Inflammatory macrophage treated with lipopolysaccharide for 4 hours (primary cell): ENCODE measurements around the gene ZNF469.
A peak's percentile ranks its signal among the peaks of the same experiment; 100 is the strongest.
"Not testable (repeated sequence)": the region's sequence is repeated elsewhere in the genome, so short reads cannot be mapped to it uniquely, and the experiment has no call there.

Experiments
- DNase-seq: peaks from one replicate; pipeline ENCODE4 v3.0.0-alpha.2; 2020

Gene ZNF469

DNA sequence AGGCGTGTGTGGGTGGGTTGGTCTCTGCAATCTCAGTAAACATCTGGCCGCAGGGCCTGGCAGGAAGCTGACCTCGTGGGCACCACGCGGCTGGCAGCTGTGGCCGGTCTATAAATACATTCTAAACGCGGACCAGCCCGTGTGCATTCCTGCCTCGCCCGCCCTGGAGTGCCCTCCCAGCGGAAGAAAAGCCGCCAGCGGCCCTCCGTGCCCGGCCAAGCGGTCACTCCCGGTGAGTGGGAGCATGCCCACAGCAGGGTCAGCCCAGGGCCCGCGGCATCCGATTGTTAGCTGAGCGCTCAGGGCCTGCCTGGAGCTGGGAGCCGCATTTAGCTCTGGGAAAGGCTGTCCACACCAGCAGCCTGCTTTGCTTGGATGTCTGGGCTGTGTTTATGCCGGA, 10.3 kb downstream of the ZNF469 start:
- DNase-seq = no peak

DNA sequence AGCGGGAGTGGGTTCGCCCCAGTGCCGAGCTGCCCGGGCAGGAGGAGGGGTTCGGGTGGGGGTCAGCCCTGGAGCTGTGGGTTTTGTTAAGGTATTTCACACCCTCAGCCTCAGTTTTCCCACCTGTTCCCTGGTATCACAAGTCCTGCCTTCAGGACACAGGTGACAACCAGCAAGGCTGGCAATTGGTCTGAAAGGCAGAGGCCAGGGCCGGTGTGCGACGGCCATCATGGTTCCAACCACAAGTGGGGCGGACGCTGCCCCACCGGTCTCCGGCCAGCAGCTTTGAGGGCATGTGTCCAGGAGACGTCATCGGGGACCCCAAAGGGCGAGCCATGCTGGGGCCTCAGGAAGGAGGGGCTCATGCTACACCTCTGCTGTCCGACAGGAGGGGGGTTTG, 10.8 kb downstream of the ZNF469 start:
- no peak for DNase-seq

DNA sequence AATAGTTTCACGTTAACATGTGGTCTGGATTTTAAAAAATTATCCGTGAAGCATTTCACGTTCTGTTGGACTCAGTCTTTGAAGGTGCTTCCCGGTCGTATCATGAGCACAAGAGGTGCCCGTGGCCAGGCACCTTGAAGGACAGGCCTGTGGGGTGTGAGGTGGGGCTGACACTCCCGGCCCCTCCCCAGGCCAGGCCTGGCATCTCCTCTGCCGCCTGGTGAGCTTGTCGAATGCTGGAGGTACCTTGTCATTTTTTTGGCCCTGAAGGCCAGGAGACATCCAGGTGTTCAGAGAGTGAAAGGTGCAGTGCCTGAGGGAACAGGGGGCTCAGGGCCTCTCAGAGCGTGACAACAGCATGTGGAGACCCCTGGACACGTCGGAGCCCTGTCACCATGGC, 11.7 kb downstream of the ZNF469 start:
- no peak for DNase-seq

DNA sequence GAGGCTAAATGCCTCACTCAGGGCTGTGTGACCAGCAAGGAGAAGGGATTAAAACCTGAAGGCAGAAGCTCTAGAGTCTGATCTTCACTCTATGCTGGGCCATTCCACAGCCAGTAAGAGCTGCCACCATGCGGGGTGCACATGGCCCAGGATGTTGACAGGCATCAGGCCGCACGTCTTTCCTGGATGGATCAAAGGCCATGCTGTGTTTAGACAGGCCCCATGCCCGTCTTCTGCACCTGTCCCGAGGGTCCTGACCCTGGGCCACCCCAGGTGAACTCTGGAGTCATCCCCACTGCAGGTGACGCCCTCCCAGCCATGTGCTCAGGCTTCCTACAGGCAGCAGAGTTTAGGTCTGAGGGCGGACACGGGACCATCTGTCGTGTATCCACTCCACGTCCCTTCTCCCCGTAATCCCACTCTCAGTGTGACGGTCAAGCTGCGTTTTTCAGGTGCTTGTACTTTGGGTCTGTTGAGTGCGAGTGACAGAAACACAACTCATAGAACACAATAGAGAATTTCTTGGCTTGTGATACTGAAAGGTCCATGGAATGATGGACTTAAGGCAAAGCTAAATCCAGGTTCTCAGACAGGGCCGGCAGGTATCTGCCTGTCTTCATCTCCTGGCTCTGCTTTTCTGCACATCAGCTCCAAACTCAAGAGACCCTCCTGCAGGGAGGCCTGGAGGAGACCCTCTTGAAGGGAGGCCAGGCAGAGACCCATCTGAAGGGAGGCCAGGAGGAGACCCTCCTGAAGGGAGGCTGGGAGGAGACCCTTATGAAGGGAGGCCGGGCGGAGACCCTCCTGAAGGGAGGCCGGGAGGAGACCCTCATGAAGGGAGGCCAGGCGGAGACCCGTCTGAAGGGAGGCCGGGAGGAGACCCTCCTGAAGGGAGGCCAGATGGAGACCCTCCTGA, 13.2 kb downstream of the ZNF469 start:
- no peak for DNase-seq

DNA sequence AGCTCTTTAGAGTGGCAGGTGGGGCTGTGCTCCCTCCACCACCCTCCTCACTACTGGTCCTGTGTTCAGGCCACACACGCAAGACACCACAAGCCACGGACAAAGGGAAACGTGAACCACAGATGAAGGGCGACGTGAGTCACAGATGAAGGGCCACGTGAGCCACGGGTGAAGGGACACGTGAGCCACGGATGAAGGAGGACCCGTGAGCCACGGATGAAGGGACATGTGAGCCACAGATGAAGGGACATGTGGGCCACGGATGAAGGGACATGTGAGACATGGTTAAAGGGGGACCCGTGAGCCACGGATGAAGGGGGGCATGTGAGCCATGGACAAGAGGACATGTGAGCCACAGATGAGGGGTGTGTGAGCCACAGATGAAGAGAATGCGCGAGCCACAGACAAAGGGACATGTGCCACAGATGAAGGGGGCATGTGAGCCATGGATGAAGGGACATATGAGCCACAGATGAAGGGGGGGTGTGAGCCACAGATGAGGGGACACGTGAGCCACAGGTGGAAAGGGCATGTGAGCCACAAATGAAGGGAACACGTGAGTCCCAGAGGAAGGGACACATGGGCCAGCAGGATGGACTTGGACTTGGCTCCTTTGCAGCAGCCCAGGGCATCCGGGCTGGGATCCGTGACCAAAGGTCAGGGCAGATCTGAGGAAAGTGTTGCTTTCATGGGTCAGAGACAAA, 15.6 kb downstream of the ZNF469 start:
- DNase-seq = no peak

DNA sequence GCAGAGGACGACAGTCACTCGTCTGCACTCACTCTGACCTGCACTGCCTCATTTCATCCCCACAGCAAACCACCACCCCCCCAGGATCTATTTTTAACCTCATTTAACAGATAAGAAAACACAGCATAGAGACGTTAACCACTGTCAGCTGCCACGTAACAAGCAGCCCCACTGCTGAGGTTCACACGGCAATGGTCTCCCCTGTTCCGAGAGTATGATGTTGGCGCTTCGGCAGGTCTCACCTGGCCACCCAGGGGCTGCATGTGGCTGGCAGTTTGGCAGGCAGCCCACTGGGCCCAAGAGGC, 16.1 kb downstream of the ZNF469 start:
- DNase-seq = no peak

DNA sequence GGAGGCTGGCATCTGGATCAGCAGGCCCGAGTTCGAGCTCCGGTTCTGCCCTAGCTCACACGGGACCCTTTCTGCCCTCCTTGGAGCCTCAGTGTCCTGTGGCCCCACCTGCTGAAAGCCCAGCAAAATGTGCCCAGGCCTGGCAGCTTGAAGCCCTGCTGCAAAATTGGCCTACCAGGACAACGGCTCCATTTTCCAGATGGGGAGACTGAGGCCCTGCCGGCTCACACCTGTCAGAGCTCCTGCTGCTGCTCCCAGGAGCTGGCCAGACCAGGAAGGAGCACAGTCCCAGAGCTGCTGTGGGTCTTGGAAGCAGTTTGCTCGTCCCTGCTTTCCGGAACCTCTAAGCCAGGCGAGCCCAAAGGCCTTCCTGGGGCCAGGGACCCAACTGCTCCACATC, 17.4 kb downstream of the ZNF469 start:
- no peak for DNase-seq

DNA sequence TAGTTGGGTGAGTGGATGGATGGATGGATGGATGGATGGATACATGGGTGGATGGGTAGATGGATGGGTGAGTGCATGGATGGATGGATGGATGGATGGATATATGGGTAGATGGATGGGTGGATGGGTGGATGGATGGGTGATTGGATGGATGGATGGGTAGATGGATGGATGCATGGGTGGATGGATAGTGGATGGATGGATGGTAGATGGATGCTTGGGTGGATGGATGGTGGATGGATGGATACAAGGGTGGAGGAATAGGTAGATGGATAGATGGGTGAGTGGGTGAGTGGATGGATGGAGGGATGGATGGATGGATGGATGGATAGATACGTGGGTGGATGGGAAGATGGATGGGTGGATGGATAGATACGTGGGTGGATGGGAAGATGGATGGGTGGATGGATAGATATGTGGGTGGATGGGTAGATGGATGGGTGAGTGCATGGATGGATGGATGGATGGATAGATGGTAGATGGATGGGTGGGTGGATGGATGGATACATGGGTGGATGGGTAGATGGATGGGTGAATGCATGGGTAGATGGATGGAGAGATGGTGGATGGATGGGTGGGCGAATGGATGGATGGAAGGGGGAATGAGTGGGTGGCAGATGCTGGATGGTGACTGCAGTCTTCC, 19.0 kb downstream of the ZNF469 start:
- no peak for DNase-seq

DNA sequence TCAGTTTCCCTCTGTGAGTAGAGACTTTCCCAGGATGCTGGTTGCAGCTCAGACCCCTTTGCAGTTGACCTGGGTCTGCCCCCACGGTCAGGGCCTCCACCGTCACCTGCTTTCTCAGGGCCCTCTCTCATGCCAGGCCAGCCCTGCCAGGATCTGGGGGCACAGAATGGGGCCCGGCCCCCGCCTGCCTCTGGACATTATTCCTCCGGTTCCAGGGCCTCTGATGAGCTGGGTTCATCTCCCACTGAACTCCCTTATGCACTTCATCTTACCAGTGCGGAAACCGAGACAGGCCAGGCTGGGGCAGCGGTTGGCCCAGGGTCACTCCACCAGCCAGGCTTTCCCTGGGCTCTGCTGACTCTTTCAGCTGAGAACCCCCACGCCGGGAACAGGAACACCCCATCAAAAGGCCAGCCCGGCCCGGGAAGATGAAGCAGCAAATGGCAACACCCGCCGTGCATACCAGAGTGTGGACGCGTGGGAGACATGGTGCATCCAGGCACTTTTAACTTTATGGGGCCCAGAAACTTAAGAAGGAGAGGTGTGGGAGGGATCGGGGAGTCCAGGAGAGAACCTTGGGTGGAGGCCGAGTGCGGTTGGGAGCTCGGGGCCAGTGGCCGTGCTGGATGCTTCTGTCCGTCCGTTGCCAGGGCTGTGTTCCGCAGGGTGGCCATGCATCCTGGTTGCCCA, 19.9 kb downstream of the ZNF469 start:
- no peak for DNase-seq

DNA sequence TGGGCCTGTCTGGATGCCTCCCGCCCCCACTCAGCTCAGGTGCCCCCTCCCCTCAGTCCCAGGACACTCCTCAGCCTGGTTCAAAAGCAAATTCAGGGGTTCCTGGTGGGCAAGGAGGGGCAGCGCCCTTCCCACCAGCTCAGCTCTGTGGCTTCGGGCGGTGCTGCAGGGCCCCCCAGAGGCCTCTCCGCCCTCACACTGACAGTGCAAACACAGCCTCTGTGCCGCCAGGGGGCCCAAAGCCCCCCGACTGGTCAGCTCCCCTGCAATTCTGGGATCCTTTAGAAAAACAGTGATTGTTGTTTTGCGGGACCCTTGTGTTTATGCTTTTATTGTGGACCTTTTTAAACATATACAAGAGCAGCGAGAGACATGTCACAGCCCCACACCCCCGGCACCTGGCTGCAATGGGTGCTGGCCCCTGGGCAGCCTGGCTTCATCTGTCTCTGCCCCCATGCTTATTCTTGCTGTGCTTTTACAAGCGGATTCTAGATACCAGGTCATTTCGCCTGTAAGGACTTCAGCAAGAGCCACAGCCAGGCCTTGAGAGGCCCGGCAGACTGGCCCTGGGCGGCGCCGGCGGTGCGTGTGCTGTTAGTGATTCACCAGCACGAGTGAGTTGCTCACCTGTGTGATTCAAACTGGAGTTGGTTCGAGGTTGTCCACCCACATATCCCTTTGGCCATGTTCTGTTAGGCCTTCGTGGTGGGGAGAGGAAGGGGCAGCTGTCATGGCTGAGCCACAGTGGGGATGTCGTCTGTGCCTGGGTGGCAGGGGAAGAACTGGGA, 21.2 kb downstream of the ZNF469 start:
- DNase-seq = no peak

DNA sequence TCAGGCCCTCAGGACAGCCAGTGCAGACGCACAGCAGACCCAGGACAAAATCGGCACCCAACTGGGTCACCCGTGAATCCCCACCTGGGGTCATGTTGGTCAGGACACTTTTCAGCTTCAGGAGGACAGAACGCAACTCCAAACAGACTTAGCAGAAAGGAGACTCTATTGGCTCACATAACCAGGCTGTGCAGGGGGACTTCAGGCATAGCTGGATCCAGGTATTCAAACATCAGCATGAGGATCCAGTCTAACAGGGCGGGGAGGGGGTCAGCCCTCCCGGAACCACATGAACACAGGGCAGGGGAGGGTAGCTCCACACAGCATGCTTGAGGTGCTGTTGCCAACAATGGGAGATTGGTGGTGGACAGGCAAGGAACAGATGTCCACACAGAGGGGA, 22.0 kb downstream of the ZNF469 start:
- no peak for DNase-seq

DNA sequence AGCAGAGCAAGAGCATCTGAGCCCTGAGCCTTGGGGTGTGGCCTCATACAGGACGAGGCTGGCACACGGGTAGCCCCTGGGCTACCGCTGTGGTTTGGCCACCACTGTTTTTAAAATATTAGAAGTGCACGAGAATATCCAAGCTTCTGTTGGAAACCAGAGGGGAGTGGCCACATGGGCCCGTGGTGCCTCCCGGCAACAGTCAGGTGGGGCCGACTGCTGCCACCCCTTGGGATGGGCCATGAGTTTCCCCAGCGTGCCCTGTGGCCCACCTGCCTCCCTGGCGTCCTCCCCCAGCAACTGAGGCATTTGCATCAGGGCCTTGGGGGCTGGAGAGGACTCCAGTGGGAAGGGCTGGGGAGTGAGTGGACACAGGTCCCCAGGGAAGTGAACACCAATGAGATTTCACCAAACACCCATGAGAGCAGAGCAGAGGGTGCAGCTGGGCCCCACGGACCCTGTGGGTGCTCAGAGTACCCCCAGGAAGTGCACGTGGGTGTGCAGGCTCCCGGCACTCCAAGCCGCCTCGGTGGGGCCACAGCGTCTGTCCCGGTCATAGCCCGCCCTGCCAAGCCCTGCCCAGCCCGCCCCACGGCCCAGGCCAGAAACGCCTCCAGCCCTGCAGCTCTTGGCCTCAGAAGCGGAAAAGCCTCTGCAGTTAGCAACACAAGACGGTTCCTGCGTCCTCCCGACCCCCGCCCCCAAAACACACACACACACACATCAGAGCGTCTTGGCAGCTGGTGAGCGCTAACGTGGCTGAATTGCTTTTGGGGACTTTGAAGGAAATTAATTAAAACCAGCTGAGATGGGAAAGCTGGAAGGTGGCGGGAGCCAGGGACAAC, 22.7 kb downstream of the ZNF469 start:
- no peak for DNase-seq

DNA sequence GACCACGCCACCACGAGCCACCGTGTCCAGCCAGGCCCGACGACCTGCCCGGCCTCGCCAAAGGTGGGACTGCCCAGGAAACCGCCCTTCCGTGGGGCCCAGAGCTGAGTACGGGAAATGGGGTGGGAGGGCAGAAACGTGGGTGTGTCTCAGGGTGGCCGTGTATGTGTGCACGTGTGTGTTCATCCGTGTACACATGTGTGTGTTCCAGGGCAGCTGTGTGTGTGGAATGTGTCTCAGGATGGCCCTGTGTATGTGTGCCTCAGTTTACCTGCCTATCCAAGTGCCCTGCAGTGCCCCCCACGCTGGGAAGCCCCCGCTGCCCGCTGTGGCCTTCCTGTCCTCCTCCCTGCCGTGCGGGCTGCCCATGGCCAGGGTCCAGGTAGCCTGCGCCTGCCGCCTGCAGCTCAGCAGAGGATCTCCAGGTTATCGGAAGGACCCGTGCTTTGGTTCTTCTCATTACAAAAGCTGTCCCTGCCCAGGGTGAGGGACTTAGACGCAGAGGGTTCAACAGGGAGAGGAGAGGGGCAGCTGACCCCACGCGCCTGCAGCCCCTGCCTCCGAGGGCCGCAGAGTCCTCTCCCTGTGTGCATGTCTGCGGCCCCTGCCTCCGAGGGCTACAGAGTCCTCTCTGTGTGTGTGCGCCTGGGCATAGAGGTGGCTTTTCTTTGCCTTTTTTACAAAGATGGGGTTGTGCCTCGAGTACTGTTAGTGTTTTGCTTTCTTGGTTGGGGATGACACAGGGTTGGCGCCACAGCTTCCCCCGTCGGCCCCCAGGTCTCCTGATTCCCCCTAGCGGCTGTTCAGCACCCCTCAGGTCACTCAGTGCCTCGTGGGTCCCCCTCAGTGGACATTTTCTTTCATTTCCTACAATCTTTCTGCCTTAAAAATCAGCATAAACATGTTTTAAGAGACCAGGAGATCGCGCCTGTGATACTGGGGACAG, 23.6 kb downstream of the ZNF469 start:
- no peak for DNase-seq

DNA sequence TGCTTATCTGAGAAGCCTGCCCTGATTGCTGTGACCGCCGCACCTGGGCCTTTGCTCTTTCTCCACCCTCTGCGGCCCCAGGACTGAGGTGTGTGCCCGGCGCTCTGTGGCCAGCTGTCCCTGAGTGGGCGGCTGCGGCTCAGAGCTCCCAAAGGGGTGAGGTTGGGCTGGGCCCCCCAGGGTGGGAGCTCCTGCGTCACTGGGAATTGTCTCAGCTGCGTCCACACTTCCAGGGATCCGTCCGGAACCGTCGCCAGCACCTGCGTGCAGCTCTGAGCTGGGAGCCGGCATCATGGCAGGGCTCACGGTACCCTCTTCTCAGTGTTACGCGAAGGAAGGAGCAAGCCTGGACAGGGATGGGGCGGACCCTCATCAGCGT, 24.3 kb downstream of the ZNF469 start:
- no peak for DNase-seq

DNA sequence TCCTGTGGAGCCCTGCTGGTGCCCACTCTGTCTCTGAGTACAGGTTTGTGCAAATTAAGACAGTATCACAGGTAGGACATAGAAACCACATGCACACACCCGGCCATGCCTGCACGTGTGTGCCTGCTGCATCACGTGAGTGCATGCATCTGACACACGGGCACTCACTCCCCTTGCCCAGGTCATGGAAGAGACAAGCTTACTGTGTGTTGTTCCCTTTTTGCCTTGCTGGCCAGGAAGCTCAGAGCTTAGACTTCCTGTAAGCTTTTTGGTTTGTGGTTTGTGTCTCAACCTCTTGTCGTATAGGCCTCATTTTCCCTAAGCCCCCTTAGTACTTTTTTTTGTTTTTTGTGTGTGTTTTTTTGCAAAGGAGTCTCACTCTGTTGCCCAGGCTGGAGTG, 25.0 kb downstream of the ZNF469 start:
- DNase-seq = peak; percentile 29

DNA sequence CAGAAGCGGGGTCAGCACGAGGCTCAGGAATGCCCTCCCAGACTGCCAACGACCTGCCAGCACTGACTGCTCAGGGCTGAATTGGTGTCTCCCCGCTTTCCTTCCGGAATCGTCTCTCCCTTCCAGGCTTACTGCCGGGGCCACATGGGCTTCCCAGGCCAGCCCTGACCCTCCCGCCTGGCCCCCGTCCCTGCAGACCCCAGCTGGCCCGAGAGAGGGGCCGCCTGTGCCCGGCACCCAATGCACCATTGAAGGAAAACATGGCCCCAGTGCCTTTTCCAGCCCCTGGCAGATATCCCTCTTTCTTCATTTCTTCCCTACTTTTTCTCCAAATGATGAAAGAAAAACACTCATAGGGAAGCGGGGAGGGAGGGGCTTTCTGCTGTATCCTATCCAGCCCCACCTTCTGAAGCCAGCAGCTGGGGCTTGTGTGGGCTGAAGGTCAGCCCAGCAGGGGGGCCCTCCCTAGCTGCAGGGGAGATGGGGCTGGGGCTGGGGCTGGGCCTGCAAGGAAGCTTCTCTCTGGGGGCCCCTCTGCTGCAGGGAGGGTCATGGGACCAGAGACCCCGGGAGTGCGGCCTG, 25.9 kb downstream of the ZNF469 start:
- DNase-seq = no peak

DNA sequence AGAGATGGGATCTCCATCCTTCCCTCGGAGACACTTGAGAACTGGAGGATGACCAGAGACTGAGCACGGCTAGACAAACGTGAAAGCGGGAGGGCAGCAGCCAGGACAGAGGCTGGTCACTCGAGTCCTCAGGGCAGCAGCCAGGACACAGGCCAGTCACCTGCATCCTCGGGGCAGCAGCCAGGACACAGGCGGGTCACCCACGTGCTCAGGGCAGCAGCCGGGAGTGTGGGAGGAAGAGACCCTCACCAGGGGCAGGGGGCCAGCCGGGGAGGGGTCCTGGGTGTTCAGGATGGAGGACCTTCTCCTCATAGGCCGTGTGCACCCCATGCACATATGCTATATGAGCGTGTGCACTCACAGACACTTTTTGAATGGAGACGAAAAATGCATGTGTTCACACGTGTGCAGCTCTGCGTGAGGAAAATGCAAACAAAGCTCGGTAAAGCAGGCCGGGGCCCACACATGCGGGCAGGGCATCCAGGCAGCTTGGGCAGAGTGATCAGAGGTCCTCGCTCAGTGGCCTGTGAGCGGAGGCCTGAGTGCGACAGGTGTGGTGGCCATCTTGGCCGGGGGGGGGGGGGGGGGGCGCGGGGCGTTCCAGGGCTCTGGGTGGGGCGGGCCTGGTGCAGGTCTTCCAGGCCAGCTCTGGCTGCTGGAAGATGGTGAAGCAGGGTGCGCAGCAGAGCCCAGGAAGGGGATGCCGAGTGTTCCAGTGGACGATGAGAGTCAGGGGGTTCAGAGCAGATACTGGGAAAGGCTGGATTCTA, 26.7 kb downstream of the ZNF469 start:
- no peak for DNase-seq

DNA sequence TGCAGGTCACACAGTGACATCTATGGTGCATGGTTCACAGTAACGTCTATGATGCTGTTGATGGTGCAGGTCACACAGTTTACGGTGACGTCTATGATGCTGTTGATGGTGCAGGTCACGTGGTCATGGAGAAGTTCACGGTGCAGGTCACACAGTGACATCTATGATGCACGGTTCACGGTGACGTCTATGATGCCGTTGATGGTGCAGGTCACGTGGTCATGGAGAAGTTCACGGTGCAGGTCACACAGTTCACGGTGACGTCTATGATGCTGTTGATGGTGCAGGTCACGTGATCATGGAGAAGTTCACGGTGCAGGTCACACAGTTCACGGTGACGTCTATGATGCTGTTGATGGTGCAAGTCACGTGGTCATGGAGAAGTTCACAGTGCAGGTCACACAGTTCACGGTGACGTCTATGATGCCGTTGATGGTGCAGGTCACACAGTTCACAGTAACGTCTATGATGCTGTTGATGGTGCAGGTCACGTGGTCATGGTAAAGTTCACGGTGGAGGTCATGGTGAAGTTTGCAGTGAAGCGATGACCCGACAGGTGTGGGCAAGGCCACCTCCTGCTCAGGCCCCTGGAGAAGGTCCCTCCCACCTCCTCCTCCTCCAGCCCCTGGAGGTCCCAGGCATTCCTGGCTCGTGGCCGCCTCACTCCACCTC, 27.7 kb downstream of the ZNF469 start:
- DNase-seq = not testable (repeated sequence)
